HG02943 (cell line): ENCODE measurements around the gene MSI2.

Experiments used
- ATAC-seq: cut with Tn5 transposase; IDR thresholded peaks from one replicate; pipeline ENCODE4 v1.9.1; 2021; ENCODE audit warnings: mild to moderate bottlenecking, low read depth, moderate library complexity; ENCODE audit not compliant: unreplicated experiment

MSI2 gene

GRCh38 chr17:57406131-57406980 lies 150.0 kb downstream of the MSI2 start:
- no peak for ATAC-seq

DNA sequence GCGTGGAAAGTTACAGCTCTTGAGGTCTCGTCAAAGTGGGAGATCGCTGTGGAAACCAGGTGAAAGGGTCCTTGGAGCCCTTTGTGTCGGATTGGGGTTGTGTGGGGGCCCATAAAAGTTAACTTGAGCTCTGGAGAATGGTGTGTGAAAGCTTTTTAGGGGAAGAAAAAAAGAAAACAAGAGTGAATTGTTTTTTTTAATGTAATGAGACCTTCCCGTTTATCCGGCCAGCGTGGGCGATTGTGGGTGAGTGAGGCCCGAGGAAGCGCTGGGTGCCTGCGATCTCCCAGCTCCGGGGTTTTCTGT lies 150.6 kb downstream of the MSI2 start:
- no peak for ATAC-seq

- ATAC-seq = no peak
These were observed 151.2 kb downstream of the MSI2 start for GRCh38 chr17:57407287-57408070.

DNA sequence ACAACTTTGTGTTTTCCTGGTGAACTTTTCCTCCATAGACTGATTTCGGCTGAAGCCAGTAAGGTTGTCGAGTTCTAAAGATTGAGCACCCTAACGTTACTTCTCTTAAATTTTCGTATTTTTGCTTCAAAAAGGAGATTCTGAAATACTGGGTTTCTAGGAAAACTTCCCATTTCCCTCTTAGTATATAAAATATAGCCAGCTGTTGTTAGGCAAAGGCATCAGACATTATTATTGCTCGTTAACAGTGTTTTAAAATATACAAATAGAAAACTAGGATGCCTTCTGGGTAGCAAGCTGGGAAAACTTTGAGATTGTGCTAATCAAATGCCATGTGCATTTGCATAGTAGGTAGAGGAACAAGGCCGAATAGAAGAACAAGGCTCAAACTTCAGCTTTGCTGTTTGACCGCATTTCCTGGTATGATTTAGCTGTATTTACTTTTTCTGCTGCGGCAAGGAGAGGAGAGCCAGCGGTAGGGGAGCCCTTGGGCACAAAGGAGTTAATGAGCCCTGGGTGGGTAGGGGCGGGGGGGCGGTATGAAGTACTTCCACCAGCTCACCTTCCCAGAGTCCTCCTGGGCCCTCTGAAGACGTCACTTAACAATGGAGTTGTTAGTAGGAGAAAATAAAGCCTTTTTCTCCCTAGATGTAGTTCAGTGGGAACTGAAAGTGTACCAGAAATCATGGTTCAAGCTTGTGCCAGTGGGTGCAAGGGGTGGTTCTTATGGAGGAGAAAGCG lies 151.9 kb downstream of the MSI2 start:
- no peak for ATAC-seq

GRCh38 chr17:57410169-57410568 lies 153.8 kb downstream of the MSI2 start:
- ATAC-seq = no peak

DNA sequence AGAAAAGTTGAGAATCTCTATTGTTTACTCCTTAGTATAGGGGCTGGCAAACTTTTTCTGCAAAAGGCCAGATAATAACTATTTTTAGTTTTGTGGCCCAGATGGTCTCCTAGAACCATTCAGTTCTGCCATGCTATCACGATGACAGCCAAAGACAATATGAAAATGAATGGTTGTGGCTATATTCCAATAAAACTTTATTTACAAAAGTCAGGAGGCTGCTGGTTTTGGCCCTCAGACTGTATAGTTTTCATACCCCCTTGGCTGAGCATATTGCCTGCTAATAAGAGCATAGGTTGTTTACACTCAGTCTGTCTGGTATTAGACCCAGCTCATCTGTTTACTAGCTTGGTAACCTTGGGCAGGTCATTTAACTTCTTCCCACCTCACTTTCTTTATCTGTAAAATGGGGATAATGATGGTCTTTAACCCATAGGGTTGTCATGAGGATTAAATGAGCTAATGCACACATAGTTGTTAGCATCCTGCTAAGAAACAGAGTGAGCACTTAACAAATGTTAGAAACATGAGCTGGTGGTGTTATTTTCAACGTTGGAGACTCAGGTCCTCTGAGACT lies 156.3 kb downstream of the MSI2 start:
- no peak for ATAC-seq

DNA sequence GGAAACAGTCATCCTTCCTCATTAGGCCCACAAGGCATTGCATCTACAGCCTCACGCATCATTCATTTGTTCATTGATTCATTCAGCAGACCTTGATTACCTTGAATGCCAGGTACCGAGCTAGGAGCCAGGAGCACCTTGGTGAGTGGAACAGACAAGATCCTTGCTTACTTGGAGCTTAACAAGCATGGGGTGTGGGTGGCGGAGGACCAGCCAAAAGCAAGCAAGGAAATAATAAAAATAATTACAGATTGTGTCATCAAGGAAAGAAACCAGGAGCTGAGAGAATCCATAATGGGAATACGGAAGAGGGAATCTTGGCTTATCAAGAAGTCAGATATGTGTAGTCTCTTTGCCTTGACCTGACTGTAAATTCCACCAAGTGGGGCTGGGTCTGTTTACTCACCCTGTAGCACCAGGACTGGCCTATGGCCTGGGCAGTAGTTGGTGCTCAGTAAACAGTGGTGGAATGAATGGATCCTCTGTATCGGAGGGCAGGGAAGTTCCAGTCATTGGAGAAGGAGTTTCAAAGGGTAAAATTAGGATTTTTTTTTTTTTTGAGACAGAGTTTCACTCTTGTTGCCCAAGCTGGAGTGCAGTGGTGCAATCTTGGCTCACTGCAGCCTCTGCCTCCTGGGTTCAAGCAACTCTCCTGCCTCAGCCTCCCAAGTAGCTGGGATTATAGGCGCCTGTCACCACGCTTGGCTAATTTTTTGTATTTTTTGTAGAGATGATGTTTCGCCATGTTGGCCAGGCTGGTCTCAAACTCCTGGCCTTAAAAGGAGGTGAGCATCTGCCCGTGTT lies 157.7 kb downstream of the MSI2 start:
- ATAC-seq = no peak

DNA sequence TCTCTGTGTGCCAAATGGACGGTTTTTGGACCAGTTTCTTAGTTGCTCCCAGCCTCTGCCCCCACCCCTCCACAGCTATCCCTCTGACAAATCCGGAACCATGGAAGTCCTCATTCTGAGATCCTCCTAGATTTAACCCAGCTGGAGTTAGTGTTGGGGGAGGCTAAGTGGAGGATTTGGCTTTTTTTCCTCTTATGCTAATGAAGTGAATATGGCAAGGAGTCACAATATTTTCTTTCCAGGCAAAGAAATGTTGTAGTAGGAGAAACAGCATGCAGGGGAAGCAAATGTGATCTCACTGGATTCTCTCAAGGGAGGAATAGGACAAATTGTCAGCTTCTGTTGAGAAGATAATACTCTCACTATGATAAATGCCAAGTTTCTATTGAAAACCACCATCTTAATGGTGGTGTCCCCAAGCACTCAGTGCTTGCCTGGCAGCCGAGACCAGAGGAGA lies 159.5 kb downstream of the MSI2 start:
- no peak for ATAC-seq

DNA sequence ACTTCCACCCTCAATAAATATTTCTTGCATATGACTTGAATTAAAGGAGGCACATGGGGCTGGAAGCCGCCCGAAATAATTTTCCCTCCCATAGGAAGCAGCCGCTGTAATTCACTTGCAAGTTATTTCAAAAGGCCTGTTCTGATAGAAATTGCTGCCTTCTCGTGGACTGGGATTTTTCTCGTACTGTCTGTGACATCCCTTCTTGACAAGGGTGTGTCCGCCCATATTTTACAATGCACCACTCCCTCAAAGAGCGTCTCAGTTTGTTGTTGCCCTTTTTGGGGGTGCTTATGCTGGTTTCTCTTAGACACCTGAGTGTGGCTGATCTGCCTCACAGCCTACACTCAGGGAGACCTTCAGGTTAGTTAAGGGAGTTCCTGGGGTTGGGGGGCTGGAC lies 160.0 kb downstream of the MSI2 start:
- no peak for ATAC-seq

- no peak for ATAC-seq
These were observed 161.6 kb downstream of the MSI2 start for GRCh38 chr17:57417956-57418355.

GRCh38 chr17:57418463-57419246 lies 162.3 kb downstream of the MSI2 start:
- no peak for ATAC-seq

DNA sequence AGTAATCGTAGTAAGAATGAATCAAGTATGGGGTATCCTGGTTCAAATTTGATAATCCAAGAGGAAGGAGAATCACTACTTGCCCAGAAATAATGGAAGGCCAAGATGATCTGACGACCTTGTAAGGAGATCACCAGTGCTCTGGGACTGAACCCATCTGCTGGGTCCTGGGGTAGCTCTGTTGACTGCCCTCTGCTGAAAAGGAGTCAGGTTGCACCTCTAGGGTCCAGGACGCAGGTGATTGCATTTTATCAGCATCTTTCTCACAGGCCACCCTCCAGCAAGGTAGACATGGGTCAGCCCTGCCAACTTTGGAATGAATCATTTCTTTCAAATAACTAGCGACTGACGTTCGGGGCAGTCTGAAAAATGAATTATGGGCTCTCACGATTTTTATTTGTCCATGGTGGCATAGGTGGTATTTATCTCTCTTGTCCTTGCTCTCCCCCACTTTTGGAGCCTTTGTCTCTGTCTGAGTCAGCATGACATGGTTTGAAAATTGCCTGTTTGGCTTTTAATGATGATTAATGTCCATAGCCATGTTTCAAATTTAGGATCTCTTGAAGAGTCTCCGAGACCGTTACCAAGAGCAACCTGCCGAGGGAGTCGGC lies 163.7 kb downstream of the MSI2 start:
- ATAC-seq = no peak

DNA sequence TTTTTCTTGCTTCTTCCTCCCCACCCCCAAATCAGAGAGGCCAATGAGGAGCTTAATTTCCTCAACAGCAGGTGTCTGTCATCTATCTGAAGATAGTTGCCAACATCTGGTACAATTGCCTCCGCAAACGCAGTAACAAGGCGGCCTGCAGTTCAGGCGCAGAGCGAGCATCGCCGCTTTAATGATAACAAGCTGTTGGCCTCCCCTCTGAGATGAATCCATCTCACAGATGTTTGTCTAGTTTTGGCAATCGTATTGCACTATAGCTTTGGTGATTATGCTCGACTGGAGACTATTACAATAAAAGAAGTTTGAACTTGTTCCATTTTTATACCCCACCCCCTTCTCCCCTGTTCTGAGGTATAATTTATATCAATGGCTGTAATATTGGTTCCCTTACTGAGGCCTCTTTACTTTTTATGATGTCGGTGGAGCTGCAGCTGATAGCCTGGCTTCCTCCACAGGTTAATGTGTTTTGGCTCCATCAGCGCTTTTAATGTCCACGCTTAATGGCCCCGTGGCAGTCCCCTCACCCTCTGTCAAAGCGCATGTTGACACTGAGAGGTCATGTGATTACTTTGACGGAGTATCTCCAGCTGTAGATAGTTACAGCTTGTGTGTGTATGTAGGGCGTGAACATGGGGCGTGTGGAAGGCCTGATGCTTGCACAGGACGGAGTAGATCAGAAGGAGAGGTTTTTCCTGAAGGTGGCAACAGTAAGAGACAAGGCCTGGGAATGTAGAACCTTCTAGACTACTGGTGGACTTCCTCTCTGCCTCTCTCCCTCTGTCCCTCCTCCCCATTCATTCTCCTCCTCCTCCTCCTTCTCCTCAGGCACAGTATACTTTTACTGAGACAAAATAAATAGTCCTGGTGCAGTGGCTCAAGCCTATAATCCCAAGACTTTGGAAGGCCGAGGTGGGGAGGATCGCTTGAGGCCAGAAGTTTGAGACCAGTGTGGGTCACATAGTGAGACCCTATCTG lies 164.7 kb downstream of the MSI2 start:
- no peak for ATAC-seq

DNA sequence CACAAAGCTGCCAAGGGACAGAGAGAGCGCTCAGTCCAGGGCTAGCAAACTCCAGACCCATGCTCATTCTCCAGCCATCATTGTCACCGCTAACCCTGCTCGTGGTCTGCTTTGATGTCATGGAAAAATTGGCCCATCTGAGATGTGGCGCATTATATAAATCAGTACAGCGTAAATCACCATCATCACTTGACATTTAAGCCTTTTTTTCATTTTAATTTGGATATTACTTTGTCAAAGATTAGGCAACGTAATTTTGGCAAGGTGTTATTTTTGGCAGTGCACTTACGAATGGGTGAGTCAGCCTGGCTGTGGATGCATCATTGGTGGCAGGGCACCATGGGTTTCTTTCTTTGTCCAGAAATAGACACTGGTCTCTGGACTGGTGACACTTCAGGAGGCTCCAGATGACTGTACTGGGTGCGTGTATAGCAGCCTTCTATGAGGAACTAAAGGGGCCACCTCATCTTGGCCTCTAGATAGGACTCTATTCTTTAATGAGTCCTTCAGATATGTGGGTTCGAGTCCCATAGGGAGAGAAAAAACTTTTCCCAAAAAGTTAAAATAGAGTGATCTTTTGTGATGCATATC lies 166.3 kb downstream of the MSI2 start:
- no peak for ATAC-seq

DNA sequence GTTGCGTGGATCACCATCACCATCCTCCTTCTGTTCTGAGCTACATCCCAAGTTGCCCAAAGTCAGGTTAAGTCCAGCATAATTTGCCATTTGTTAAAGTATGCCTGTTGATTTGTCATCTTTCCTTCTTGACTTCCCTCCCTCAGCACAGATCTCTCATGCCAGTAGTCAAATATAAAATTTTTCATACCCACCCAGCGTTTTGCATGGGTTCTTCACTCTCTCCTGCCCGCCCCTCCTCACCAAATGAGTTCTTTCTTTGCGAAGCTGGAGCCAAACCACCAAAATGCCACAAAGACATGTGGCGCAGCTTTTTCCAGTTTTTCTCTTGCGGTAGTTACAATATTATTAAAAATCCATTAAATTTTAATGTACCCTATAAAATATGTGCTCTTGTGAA lies 167.2 kb downstream of the MSI2 start:
- ATAC-seq = no peak

GRCh38 chr17:57424273-57424672 lies 167.9 kb downstream of the MSI2 start:
- ATAC-seq = no peak

DNA sequence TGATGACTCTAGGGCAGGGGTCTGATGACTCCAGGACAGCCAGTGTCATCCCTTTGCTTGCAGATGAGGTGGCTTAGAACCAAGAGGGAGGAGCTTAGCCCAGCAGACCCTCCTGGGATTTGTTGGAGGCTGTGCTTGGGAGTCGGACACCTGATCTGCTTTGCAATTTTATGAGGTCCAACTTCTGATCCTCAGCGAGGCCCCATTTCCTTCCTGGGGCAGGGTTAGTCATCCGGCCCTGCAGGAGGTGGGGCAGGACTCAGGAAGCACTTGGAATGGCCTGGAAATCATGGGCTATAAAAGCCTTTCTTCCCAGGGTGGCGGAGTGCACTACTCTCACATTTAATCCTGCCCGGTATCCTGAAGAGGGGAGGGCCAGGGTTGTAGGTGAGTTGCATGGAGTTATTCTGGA lies 168.5 kb downstream of the MSI2 start:
- ATAC-seq = no peak
